ENCODE data around the gene TOR4A.
A peak's percentile ranks its signal among the peaks of the same experiment; 100 is the strongest.
"Not testable (repeated sequence)": the region's sequence is repeated elsewhere in the genome, so short reads cannot be mapped to it uniquely, and the experiment has no call there.

TOR4A gene

GRCh38 chr9:137239541-137240200 is 37.9 kb upstream of the TOR4A start:
- H3K36me3 ChIP-seq (ENCODE audit: control insufficient read depth in 1 of 2, insufficient read depth in 2 of 2, low read length in 2 of 2): peaks cover 3 to 21% of the 10 kb centered on the region in 2 donors
- peaks cover 52 to 61% of the 10 kb centered on the region in 2 donors for H3K4me1 ChIP-seq (ENCODE audit: control insufficient read depth in 1 of 2, insufficient read depth in 2 of 2, low read length in 2 of 2)
- H3K4me3 ChIP-seq (ENCODE audit: low read depth in 1 of 2, low read length in 2 of 2): peak overlapping the region; percentile 63 to 72
- H3K9ac ChIP-seq (ENCODE audit: low read depth in 1 of 2, low read length in 2 of 2): peak overlapping the region; percentile 53 to 77
- not testable (repeated sequence) for H3K27me3 ChIP-seq (ENCODE audit: control insufficient read depth in 1 of 2, insufficient read depth in 2 of 2, low read length in 2 of 2); H3K9me3 ChIP-seq (ENCODE audit: control insufficient read depth in 1 of 2, low read length in 2 of 2)
- peak overlapping the region; percentile 97 for H3K27ac ChIP-seq (ENCODE audit: low read depth, low read length)

GRCh38 chr9:137240318-137240840 is 37.1 kb upstream of the TOR4A start:
- H3K4me1 ChIP-seq (ENCODE audit: control insufficient read depth in 1 of 2, insufficient read depth in 2 of 2, low read length in 2 of 2): peaks cover 52 to 60% of the 10 kb centered on the region in 2 donors
- peak overlapping the region; percentile 97 for H3K27ac ChIP-seq (ENCODE audit: low read depth, low read length)
- no peaks in the 10 kb centered on the region for H3K9me3 ChIP-seq (ENCODE audit: control insufficient read depth in 1 of 2, low read length in 2 of 2)
- H3K27me3 ChIP-seq (ENCODE audit: control insufficient read depth in 1 of 2, insufficient read depth in 2 of 2, low read length in 2 of 2): no peaks in the 10 kb centered on the region
- H3K36me3 ChIP-seq (ENCODE audit: control insufficient read depth in 1 of 2, insufficient read depth in 2 of 2, low read length in 2 of 2): peaks cover 3 to 21% of the 10 kb centered on the region in 2 donors
- peak overlapping the region; percentile 53 to 77 for H3K9ac ChIP-seq (ENCODE audit: low read depth in 1 of 2, low read length in 2 of 2)
- H3K4me3 ChIP-seq (ENCODE audit: low read depth in 1 of 2, low read length in 2 of 2): peak overlapping the region; percentile 63 to 72

- peak within 1 kb of the TSS; percentile 97 for H3K27ac ChIP-seq (ENCODE audit: low read depth, low read length)
- peaks cover 3 to 21% of the 10 kb centered on the region in 2 donors for H3K36me3 ChIP-seq (ENCODE audit: control insufficient read depth in 1 of 2, insufficient read depth in 2 of 2, low read length in 2 of 2)
- H3K4me1 ChIP-seq (ENCODE audit: control insufficient read depth in 1 of 2, insufficient read depth in 2 of 2, low read length in 2 of 2): peaks cover 50 to 55% of the 10 kb centered on the region in 2 donors
- peak within 1 kb of the TSS; percentile 65 to 85 for H3K9ac ChIP-seq (ENCODE audit: low read depth in 1 of 2, low read length in 2 of 2)
- no peaks in the 10 kb centered on the region for H3K9me3 ChIP-seq (ENCODE audit: control insufficient read depth in 1 of 2, low read length in 2 of 2)
- H3K27me3 ChIP-seq (ENCODE audit: control insufficient read depth in 1 of 2, insufficient read depth in 2 of 2, low read length in 2 of 2): no peaks in the 10 kb centered on the region
- H3K4me3 ChIP-seq (ENCODE audit: low read depth in 1 of 2, low read length in 2 of 2): peak within 1 kb of the TSS; percentile 72 to 87
These were observed 36.6 kb upstream of the TOR4A start, which contains the start of gene TUBB4B for GRCh38 chr9:137240841-137241489. TUBB4B (plus strand) TSS chr9:137241287; CDS start chr9:137241361, 74 bp downstream.

- H3K36me3 ChIP-seq (ENCODE audit: control insufficient read depth in 1 of 2, insufficient read depth in 2 of 2, low read length in 2 of 2): peaks cover 3 to 21% of the 10 kb centered on the region in 2 donors
- H3K9ac ChIP-seq (ENCODE audit: low read depth in 1 of 2, low read length in 2 of 2): peak overlapping the region; percentile 65 to 85
- no peaks in the 10 kb centered on the region for H3K27me3 ChIP-seq (ENCODE audit: control insufficient read depth in 1 of 2, insufficient read depth in 2 of 2, low read length in 2 of 2)
- peaks cover 45 to 49% of the 10 kb centered on the region in 2 donors for H3K4me1 ChIP-seq (ENCODE audit: control insufficient read depth in 1 of 2, insufficient read depth in 2 of 2, low read length in 2 of 2)
- H3K9me3 ChIP-seq (ENCODE audit: control insufficient read depth in 1 of 2, low read length in 2 of 2): no peaks in the 10 kb centered on the region
- peak overlapping the region; percentile 72 to 87 for H3K4me3 ChIP-seq (ENCODE audit: low read depth in 1 of 2, low read length in 2 of 2)
- peak overlapping the region; percentile 95 for H3K27ac ChIP-seq (ENCODE audit: low read depth, low read length)
These were observed 35.8 kb upstream of the TOR4A start for GRCh38 chr9:137241490-137242268.

GRCh38 chr9:137242269-137243203 is 35.0 kb upstream of the TOR4A start:
- Histone ChIP-seq H3K36me3 (ENCODE audit: control insufficient read depth in 1 of 2, insufficient read depth in 2 of 2, low read length in 2 of 2) (peaks cover 3 to 21% of the 10 kb centered on the region in 2 donors), H3K4me3 (ENCODE audit: low read depth in 1 of 2, low read length in 2 of 2) (peak overlapping the region; percentile 72 to 87), H3K9me3 (ENCODE audit: control insufficient read depth in 1 of 2, low read length in 2 of 2) (no peaks in the 10 kb centered on the region), H3K9ac (ENCODE audit: low read depth in 1 of 2, low read length in 2 of 2) (peak overlapping the region; percentile 65 to 85), H3K27ac (ENCODE audit: low read depth, low read length) (peak overlapping the region; percentile 95), H3K27me3 (ENCODE audit: control insufficient read depth in 1 of 2, insufficient read depth in 2 of 2, low read length in 2 of 2) (no peaks in the 10 kb centered on the region), H3K4me1 (ENCODE audit: control insufficient read depth in 1 of 2, insufficient read depth in 2 of 2, low read length in 2 of 2) (peaks cover 36 to 41% of the 10 kb centered on the region in 2 donors)

GRCh38 chr9:137243266-137243625 is 34.3 kb upstream of the TOR4A start:
- Histone ChIP-seq H3K4me3 (ENCODE audit: low read depth in 1 of 2, low read length in 2 of 2) (peak overlapping the region; percentile 31 to 72), H3K9ac (ENCODE audit: low read depth in 1 of 2, low read length in 2 of 2) (peak overlapping the region in 1 of 2 donors; percentile 85), H3K36me3 (ENCODE audit: control insufficient read depth in 1 of 2, insufficient read depth in 2 of 2, low read length in 2 of 2) (peaks cover 3 to 21% of the 10 kb centered on the region in 2 donors), H3K4me1 (ENCODE audit: control insufficient read depth in 1 of 2, insufficient read depth in 2 of 2, low read length in 2 of 2) (peaks cover 29 to 34% of the 10 kb centered on the region in 2 donors)
- not testable (repeated sequence) for H3K9me3 ChIP-seq (ENCODE audit: control insufficient read depth in 1 of 2, low read length in 2 of 2); H3K27me3 ChIP-seq (ENCODE audit: control insufficient read depth in 1 of 2, insufficient read depth in 2 of 2, low read length in 2 of 2); H3K27ac ChIP-seq (ENCODE audit: low read depth, low read length)

GRCh38 chr9:137243626-137244485 is 33.7 kb upstream of the TOR4A start:
- Histone ChIP-seq H3K27me3 (ENCODE audit: control insufficient read depth in 1 of 2, insufficient read depth in 2 of 2, low read length in 2 of 2) (no peaks in the 10 kb centered on the region), H3K36me3 (ENCODE audit: control insufficient read depth in 1 of 2, insufficient read depth in 2 of 2, low read length in 2 of 2) (peaks cover 3 to 21% of the 10 kb centered on the region in 2 donors), H3K9me3 (ENCODE audit: control insufficient read depth in 1 of 2, low read length in 2 of 2) (no peaks in the 10 kb centered on the region), H3K4me1 (ENCODE audit: control insufficient read depth in 1 of 2, insufficient read depth in 2 of 2, low read length in 2 of 2) (peaks cover 23 to 28% of the 10 kb centered on the region in 2 donors), H3K4me3 (ENCODE audit: low read depth in 1 of 2, low read length in 2 of 2) (peak overlapping the region; percentile 31 to 72), H3K9ac (ENCODE audit: low read depth in 1 of 2, low read length in 2 of 2) (no peak overlapping the region), H3K27ac (ENCODE audit: low read depth, low read length) (no peak overlapping the region)

GRCh38 chr9:137244486-137245449 is 32.8 kb upstream of the TOR4A start:
- no peaks in the 10 kb centered on the region for H3K27me3 ChIP-seq (ENCODE audit: control insufficient read depth in 1 of 2, insufficient read depth in 2 of 2, low read length in 2 of 2)
- no peak overlapping the region for H3K27ac ChIP-seq (ENCODE audit: low read depth, low read length)
- no peak overlapping the region for H3K9ac ChIP-seq (ENCODE audit: low read depth in 1 of 2, low read length in 2 of 2)
- peaks cover 3 to 21% of the 10 kb centered on the region in 2 donors for H3K36me3 ChIP-seq (ENCODE audit: control insufficient read depth in 1 of 2, insufficient read depth in 2 of 2, low read length in 2 of 2)
- no peaks in the 10 kb centered on the region for H3K9me3 ChIP-seq (ENCODE audit: control insufficient read depth in 1 of 2, low read length in 2 of 2)
- H3K4me1 ChIP-seq (ENCODE audit: control insufficient read depth in 1 of 2, insufficient read depth in 2 of 2, low read length in 2 of 2): peaks cover 20 to 24% of the 10 kb centered on the region in 2 donors
- H3K4me3 ChIP-seq (ENCODE audit: low read depth in 1 of 2, low read length in 2 of 2): no peak overlapping the region

Measured in duodenal mucosa (tissue), 2 donors.